ENCODE data around the gene GPR152.
"Not testable (repeated sequence)": the region's sequence is repeated elsewhere in the genome, so short reads cannot be mapped to it uniquely, and the experiment has no call there.

Gene GPR152

DNA sequence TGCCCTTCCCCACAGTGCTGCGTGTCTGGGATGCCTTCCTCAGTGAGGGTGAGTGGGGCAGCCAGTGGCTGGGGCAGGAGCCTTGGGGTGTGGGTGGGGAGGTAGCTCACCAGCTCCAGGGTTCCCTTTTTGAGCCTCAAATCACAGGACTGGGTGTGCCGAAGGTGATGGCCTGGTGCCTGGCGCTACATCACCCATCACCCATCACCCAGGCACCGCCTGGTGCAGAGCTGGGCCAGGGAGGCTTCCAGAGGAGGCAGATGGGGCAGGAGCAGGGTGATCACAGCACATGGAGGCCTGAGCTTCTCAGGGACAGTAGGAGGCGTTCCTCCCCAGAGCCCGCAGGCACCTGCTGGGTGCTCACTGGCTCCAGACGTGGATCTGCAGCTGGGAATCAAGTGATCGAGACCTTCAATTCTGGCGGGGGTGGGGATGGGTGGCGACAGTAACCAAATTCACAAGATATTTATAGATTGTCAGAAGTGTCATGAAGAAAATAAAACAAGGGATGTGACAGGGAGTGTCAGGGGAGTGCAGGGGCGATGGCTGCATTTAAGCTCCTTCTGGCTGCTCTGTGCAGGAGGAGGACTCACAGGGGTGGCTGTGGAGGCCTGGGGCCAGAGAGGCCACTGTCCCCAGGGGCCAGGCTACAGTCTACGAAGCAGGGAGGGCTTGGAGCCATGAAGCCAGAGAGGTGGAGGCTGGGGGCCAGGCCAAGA lies 45.4 kb downstream of the GPR152 start:
- no peak for DNase-seq

DNA sequence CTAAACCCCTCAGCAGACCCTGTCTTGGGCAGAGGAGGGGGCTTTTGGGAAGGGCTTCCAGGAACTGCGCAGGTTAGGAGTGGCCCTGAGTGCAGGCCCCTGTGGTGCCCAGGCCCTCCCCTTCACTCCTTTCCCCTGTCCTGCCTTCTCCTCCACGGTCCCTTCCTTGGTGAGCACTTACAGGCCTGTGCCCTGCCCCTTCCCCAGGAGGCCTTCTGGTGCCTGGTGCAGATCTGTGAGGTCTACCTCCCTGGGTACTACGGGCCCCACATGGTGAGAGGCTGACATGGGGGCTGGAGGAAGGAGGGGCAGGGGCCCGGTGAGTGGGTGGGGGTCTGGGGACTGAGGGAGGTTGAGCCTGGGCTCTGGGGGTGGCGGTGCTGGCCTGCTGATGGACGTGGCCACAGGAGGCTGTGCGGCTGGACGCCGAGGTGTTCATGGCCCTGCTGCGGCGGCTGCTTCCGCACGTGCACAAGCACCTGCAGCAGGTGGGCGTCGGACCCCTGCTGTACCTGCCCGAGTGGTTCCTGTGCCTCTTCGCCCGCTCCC lies 46.0 kb downstream of the GPR152 start:
- no peak for DNase-seq

DNA sequence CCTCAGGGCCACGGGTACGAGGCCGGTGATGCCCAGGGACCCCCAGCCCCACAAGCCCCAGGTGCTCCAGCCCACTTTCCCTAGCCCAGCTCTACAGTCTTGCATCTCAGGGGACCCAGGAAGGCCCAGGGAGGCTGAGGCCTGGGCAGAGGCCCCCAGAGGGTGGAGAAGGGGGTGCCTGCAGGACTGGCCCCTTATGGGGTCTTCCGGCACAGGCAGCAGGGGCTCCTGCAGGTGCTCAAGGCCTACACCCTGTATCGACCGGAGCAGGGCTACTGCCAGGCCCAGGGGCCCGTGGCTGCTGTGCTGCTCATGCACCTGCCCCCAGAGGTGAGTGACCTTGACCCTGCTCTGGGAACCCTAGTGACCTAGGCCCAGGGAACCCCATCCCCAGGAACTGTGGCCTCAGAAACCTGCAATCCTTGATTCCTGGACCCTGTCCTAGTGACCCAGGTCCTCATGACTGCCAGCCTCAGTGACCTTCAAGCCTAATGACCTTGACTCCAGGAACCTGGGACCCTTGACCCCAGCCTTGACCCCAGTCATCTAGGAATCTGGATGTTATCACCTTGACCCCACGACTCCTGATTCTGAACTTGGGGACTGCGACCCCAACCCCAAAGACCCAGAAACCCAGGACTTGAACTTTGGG lies 46.7 kb downstream of the GPR152 start:
- no peak for DNase-seq

DNA sequence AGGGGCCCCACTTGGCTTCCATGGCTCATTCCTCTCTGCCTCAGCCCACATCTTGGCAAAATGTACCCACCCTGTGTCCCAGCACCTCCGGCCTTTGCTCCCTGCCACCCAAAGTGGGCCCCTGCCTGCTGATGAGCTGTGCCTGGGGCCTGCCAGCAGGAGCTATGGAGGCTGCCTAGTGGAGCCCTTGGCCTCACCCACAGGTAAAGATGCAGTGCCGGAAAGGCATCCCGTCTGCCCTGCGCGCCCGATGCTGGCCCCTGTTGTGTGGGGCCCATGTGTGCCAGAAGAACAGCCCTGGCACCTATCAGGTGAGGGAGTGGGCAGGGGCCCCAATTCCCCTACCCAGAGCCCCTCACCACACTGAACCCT lies 47.3 kb downstream of the GPR152 start:
- no peak for DNase-seq

DNA sequence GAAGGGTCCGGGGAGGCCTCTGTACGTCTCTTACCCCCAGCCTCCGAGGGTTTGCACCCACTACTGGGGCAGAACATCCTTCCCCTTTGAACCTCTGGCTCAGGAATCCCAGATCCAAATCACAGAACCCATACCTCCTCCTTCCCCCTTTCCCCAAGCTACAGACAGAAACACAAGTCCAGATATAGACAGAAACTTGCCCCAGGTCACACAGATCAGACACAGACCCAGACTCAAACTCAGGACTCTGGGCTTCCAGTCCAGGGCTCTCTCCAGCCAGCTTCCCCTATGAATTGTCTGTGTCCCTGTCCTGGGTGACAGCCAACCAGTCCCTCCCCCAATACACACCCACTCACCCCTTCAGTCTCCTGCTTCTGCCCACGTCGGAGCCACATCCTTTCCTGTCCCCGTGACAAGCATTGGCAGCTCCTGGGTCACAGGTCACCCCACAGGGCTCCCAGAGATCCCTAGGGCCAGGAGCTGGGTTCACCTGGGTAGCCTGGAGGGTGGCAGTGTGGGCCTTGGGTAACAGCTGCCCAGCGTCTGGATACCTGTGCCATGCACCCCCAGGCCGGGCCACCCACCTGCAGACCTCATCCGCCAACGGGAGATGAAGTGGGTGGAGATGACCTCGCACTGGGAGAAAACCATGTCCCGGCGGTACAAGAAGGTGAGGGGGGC lies 47.9 kb downstream of the GPR152 start:
- DNase-seq: no peak

DNA sequence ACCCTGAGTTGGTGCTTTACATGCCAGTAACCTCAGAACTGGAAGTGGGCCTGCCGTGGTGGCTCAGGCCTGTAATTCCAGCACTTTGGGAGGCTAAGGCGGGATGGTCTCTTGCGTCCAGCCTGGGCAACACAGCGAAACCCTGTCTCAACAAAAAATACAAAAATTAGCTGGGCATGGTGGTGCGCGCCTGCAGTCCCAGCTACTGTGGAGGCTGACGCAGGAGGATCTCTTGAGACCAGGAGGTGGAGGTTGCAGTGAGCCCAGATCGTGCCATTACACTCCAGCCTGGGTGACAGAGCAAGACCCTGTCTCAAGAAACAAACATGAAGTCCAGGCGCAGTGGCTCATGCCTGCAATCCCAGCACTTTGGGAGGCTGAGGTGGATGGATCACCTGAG lies 49.4 kb downstream of the GPR152 start:
- not testable (repeated sequence) for DNase-seq

DNA sequence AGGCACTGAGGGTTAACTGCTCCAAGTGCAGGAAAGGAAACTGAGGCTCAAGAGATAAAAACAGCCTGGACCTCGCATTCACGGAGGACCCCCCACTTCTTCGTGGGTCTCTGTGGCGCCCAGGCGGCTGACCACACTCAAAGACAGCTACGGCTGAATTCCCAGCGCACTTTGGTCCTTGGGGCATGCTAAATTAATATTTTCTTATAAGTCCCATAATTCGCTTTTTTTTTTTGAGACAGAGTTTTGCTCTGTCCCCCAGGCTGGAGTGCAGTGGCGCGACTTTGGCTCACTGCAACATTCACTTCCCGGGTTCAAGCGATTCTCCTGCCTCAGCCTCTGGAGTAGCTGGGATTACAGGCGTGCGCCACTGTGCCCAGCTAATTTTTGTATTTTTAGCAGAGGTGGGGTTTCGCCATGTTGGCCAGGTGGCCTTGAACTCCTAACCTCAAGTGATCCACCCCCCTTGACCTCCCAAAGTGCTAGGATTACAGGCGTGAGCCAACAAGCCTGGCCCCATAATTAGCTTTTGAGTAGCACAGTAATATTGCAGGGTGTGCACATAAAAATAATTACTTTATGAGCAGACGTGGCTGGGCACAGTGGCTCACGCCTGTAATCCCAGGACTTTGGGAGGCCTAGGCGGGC lies 50.2 kb downstream of the GPR152 start:
- DNase-seq: not testable (repeated sequence)

DNA sequence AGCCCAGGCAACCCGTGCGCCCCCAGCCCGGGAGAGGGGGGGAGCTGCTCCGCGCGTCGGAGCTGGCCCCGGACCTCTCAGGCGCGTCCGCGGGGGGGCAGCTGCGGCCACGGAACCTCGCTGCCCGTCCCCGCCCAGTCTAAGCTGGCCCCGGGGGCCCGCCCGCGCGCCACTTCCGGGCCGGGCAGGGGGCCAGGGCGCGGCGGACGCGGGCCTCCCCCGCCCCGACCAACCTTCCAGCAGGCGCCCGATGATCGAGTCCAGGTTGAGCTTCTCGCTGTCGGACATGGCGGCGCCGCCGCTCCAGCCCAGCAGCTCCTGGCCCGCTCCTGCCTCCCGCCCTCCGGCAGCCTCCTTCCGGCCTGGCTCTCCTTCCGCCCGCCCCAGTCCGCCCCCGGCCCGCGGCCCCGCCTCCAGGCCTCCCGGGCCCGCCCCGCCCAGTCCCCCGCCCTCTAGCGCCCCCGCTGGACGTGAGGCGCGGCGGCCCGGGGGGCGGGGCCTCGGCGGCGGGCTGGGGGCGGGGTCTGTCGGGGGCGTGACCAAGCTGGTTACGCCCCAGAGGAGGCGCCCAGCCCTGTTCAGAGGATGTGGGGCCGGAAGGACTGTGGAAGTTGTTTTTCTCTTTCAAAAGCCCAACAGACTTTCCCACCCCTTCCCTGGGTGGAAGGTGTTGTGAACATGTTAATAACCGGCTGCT lies 50.9 kb downstream of the GPR152 start, which contains the start of gene PPP1CA:
TSS of gene PPP1CA (minus strand) at position 364 of the 697 bp plus-strand sequence. CDS start at position 288, 76 bp downstream.
- DNase-seq: peak; percentile 89

All from OCI-M1 (cell line).